ENCODE measurements around the gene PTPN14.
A peak's percentile ranks its signal among the peaks of the same experiment; 100 is the strongest.

Gene PTPN14

DNA sequence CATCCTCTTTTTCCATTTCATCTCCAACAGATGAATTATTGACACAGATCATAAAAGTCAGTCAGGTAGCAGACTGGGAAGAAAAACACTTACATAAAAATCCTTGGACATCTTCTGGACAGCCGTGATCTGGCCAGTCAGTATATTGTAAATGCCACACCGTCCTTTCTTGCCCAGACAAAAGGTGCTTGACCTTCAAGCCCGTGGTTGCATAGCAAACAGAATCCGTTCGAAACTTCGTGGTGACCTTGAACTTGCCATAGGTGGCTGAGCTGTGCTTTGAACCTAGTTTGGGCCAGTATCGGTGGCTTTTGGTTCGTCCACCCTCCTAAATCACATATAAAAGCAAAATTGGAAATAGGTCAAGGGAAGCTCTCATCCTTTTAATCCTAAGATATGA is 182.0 kb downstream of the PTPN14 start:
- intact Hi-C loops (cut with micrococcal nuclease): no loop called here
- no peak overlapping the region for H3K27ac Mint-ChIP-seq
- H3K36me3 Mint-ChIP-seq (ENCODE audit: low read depth): no peaks in the 10 kb centered on the region
- no peak overlapping the region for H3K4me3 Mint-ChIP-seq
- peaks cover 11% of the 10 kb centered on the region for H3K27me3 Mint-ChIP-seq
- no peaks in the 10 kb centered on the region for H3K4me1 Mint-ChIP-seq (ENCODE audit: low read depth)
- no peaks in the 10 kb centered on the region for H3K9me3 Mint-ChIP-seq

DNA sequence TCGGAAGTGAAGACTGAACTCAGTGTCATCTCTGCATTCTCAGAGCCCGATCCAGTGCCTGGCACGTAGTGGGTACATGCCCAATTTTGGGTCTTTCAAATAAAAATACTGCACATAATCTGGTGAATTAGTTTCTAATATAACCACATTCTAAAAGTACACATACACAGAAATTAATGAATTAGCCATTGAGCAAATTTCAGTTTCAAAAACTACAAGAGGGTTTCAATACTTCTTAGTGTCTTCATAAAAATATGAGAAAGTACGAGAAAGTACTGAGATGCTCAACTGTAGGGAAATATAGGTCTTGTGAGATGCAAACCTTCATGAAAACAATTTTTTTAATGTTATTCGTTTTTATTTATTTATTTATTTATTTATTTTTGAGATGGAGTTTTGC is 183.6 kb downstream of the PTPN14 start:
- Mint-ChIP-seq H3K36me3 (ENCODE audit: low read depth) (no peaks in the 10 kb centered on the region), H3K27me3 (peaks cover 12% of the 10 kb centered on the region), H3K4me3 (no peak overlapping the region), H3K9me3 (peaks cover 2% of the 10 kb centered on the region), H3K4me1 (ENCODE audit: low read depth) (peaks cover 8% of the 10 kb centered on the region), H3K27ac (no peak overlapping the region)
- intact Hi-C loops (cut with micrococcal nuclease): no loop called here

DNA sequence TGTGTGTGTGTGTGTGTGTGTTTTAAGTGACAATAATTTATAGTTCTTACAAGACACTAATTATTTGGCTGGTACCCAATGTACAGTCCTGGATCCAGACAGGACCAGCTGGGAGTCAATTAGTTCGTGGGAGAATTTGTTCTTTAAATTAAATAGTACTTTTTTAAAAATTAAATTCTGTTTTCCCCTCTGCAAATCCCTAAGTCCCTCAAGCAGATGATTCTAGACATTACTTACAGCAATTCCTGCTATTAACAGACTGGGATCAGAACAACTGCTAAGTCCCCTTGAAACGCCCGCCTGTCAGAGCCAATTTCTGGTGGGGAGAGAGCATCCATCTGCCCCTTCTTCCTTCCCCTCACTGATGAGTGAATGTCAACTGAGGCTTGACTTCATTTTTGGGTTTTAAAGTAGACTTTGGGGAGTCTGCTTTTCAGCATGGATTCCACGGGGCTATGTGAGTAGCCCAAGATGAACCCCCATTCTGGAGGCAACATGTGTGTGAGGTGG is 186.6 kb downstream of the PTPN14 start:
- peaks cover 27% of the 10 kb centered on the region for H3K4me1 Mint-ChIP-seq (ENCODE audit: low read depth)
- H3K27me3 Mint-ChIP-seq: peaks cover 8% of the 10 kb centered on the region
- H3K36me3 Mint-ChIP-seq (ENCODE audit: low read depth): peaks cover 9% of the 10 kb centered on the region
- peaks cover 25% of the 10 kb centered on the region for H3K9me3 Mint-ChIP-seq
- H3K4me3 Mint-ChIP-seq: no peak overlapping the region
- intact Hi-C loops (cut with micrococcal nuclease): no loop called here
- no peak overlapping the region for H3K27ac Mint-ChIP-seq

DNA sequence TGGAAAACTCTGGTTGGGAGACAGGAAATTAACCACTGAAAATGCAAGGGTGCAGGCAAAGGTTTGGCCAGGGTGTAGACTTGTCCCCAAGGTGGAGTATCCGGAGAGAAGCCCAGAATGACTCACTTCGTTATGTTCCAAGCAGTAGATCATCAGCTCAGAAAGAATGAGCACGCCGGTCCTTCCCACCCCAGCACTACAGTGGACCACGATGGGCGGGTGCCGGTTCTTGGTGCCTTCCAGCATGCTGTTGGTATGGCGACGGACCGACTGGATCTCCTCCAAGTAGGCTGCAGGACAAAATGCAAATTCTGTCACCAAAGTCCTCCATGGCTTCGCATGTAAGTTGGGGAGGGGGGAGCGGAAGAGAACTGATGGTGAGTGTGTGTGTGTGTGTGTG is 187.0 kb downstream of the PTPN14 start:
- H3K4me1 Mint-ChIP-seq (ENCODE audit: low read depth): peaks cover 27% of the 10 kb centered on the region
- H3K9me3 Mint-ChIP-seq: peaks cover 25% of the 10 kb centered on the region
- peaks cover 9% of the 10 kb centered on the region for H3K36me3 Mint-ChIP-seq (ENCODE audit: low read depth)
- intact Hi-C loops (cut with micrococcal nuclease): no loop called here
- H3K27me3 Mint-ChIP-seq: peaks cover 8% of the 10 kb centered on the region
- H3K4me3 Mint-ChIP-seq: no peak overlapping the region
- no peak overlapping the region for H3K27ac Mint-ChIP-seq

DNA sequence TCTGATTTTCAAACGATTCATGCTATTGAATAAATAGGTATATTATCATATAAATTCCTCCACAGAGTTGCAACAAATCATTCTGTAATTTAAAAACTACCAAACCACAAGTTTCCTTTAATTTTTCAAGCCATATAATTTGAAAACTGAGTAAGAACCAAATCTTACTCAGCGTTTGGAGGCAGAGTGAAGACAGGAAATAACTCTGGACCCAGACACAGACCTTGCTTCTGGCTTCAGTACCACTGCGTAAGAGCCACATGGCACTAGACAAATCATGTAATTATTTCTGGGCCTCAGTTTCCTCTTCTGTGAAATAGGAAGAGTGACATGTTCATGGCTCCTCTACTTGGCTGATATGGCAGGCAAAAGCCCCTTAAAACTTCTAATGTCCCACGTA is 188.0 kb downstream of the PTPN14 start:
- no peak overlapping the region for H3K4me3 Mint-ChIP-seq
- H3K27ac Mint-ChIP-seq: no peak overlapping the region
- H3K9me3 Mint-ChIP-seq: peaks cover 25% of the 10 kb centered on the region
- H3K4me1 Mint-ChIP-seq (ENCODE audit: low read depth): peaks cover 27% of the 10 kb centered on the region
- H3K27me3 Mint-ChIP-seq: peaks cover 8% of the 10 kb centered on the region
- peaks cover 9% of the 10 kb centered on the region for H3K36me3 Mint-ChIP-seq (ENCODE audit: low read depth)
- intact Hi-C loops (cut with micrococcal nuclease): no loop called here

DNA sequence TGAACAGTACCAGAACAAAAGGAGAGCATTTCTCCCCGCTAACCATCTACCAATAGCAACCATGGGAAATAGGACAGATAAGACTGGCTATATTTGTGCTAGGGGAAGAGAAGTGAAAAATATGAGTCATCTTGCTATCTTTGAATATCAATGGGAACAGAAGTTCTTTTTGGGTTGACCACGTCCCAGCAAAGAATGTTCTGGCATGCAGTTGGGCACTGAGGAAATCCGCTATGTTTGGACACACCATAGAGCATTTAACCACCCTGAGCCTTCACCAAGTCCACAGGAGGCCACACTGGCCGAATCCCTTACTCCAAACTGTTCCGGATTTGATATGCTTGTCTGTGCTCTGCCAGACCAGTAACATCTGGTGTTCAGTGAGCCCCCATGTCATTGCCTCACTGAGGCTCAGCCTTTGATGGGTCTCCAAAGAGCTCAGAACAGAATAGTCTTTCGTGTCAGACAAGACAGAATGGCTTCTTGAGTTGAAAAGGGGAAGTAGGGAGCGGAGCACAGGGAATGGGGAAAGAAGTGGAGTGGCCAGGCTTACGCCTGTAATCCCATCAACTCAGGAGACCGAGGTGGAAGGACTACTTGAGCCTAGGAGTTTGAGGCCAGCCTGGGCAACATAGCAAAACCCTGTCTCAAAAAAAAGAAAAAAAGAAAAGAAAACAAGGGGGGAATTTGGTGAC is 189.1 kb downstream of the PTPN14 start:
- Mint-ChIP-seq H3K27ac (peak overlapping the region; percentile 84), H3K9me3 (peaks cover 25% of the 10 kb centered on the region), H3K4me1 (ENCODE audit: low read depth) (peaks cover 27% of the 10 kb centered on the region), H3K4me3 (peak overlapping the region; percentile 18), H3K36me3 (ENCODE audit: low read depth) (peaks cover 9% of the 10 kb centered on the region), H3K27me3 (peaks cover 6% of the 10 kb centered on the region)
- intact Hi-C loops (cut with micrococcal nuclease): no loop called here

DNA sequence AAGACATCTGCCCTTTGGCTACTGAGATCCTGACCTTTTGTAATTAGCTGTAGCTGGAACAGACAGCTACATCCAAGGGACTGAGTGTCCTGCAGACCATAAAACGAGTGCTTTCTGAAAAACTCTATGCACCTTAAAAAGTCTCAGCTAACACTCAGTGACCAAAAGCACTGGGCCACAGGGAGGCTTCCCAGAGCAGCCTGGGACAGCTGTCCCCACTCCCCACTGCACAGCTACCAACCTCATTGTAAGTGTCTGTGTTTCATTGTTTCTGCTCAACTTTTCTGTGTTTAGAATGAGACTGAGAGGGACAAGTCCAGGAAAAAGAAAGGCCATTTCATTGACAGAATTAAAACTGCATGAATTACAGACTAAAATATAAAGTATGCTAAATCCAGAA is 189.8 kb downstream of the PTPN14 start:
- H3K27me3 Mint-ChIP-seq: peaks cover 6% of the 10 kb centered on the region
- H3K4me3 Mint-ChIP-seq: no peak overlapping the region
- peaks cover 9% of the 10 kb centered on the region for H3K36me3 Mint-ChIP-seq (ENCODE audit: low read depth)
- peaks cover 25% of the 10 kb centered on the region for H3K9me3 Mint-ChIP-seq
- intact Hi-C loops (cut with micrococcal nuclease): no loop called here
- H3K27ac Mint-ChIP-seq: peak overlapping the region; percentile 84
- peaks cover 27% of the 10 kb centered on the region for H3K4me1 Mint-ChIP-seq (ENCODE audit: low read depth)

DNA sequence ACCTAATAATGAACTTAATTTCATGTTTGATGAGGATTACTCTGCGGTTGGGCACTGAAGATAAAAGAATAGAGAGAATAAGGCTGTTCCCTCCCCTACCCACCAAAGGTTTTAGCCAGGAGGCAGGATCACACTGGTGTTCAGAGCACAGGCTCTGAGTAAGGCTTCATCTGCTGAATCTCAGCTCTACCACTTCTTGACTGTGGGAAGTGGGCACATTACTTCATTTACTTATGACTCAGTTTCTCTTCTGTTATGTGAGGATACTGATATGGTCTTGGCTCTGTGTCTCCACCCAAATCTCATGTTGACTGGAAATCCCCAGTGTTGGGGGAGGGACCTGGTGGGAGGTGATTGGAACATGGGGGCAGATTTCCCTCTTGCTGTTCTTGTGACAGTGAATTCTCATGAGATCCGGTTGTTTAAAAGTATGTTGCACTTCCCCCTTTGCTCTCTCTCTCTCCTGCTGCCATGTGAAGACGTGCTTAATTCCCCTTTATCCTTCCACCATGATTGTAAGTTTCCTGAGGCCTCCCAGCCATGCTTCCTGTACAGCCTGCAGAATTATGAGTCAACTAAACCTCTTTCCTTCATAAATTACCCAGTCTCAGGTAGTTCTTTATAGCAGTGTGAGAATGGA is 190.8 kb downstream of the PTPN14 start:
- peak overlapping the region; percentile 25 for H3K27ac Mint-ChIP-seq
- peaks cover 25% of the 10 kb centered on the region for H3K9me3 Mint-ChIP-seq
- intact Hi-C loops (cut with micrococcal nuclease): no loop called here
- H3K27me3 Mint-ChIP-seq: peaks cover 6% of the 10 kb centered on the region
- H3K4me3 Mint-ChIP-seq: no peak overlapping the region
- H3K4me1 Mint-ChIP-seq (ENCODE audit: low read depth): peaks cover 27% of the 10 kb centered on the region
- peaks cover 9% of the 10 kb centered on the region for H3K36me3 Mint-ChIP-seq (ENCODE audit: low read depth)

DNA sequence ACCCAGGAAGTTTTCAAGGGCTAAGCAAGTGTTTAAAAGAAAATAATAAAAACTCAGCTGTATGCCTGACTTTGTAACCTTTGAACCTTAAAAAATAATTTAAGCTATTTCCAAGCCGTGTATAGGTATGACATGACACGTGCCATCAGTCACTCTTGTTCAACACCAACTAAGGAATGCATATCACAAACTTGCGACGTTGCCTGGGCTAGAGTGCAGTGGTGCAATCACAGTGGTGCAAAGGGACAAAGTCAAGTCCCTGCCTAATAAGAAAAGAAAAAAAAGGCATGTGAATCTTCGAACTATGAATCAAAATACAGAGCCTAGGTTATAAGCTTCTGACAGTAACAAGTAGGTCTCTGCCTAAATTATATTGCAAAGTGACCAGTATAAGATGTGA is 191.3 kb downstream of the PTPN14 start:
- Mint-ChIP-seq H3K4me1 (ENCODE audit: low read depth) (peaks cover 27% of the 10 kb centered on the region), H3K36me3 (ENCODE audit: low read depth) (peaks cover 9% of the 10 kb centered on the region), H3K27me3 (peaks cover 6% of the 10 kb centered on the region), H3K4me3 (no peak overlapping the region), H3K9me3 (peaks cover 25% of the 10 kb centered on the region), H3K27ac (no peak overlapping the region)
- intact Hi-C loops (cut with micrococcal nuclease): no loop called here

DNA sequence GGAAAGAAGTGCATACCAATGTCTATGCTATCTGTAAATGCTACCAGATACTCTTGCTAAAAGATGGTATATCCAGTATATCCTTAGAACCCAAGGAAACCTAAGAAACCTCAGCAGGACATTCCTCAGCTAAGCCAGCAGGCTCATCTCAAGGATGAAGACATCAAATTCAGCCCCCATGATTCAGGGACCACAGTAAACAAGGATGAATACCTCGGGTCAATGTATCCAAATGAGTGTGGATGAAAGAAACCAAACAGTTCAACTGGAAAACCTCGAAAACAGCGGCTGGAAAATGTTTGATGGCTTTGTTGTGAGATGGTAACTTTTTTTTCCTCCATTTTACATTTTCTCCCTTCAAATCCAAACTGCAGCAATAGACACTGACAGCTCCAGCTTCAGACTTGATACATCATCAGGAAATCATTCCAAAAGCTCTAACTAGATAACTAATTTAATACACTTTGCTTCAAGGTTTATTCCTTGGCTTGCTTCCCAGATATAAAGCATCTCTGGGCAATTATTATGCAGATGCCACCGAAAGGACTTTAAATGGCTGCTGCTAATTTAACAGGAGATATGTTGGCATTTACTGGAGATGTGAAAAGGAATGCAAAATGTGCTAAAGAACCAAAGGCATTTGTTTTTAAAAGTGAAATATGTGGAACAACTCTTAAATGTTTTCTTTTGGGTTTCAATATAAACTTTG is 196.8 kb downstream of the PTPN14 start:
- Mint-ChIP-seq H3K27ac (no peak overlapping the region), H3K4me3 (no peak overlapping the region), H3K36me3 (ENCODE audit: low read depth) (no peaks in the 10 kb centered on the region), H3K9me3 (no peaks in the 10 kb centered on the region), H3K27me3 (peaks cover 8% of the 10 kb centered on the region), H3K4me1 (ENCODE audit: low read depth) (no peaks in the 10 kb centered on the region)
- intact Hi-C loops (cut with micrococcal nuclease): no loop called here

DNA sequence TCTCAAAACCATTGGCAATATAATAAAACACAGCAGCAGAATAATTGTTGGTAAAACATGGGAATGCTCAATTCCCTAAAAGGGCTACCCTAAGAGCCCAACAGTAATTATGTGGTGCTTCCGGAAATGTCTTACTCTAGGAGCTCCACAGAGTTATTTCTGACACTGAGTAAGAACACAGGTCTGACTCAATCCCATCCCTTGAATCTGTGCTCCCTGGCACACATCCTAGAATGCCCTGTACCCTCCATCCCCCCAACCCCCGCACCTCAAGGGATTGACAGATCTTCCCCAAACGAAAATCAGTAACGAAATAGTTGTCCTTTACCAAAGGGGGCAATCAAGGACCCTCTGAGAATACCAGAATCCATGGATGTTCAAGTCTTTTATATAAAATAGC is 198.6 kb downstream of the PTPN14 start:
- H3K4me1 Mint-ChIP-seq (ENCODE audit: low read depth): no peaks in the 10 kb centered on the region
- no peak overlapping the region for H3K27ac Mint-ChIP-seq
- intact Hi-C loops (cut with micrococcal nuclease): no loop called here
- no peak overlapping the region for H3K4me3 Mint-ChIP-seq
- H3K9me3 Mint-ChIP-seq: no peaks in the 10 kb centered on the region
- peaks cover 11% of the 10 kb centered on the region for H3K27me3 Mint-ChIP-seq
- no peaks in the 10 kb centered on the region for H3K36me3 Mint-ChIP-seq (ENCODE audit: low read depth)

DNA sequence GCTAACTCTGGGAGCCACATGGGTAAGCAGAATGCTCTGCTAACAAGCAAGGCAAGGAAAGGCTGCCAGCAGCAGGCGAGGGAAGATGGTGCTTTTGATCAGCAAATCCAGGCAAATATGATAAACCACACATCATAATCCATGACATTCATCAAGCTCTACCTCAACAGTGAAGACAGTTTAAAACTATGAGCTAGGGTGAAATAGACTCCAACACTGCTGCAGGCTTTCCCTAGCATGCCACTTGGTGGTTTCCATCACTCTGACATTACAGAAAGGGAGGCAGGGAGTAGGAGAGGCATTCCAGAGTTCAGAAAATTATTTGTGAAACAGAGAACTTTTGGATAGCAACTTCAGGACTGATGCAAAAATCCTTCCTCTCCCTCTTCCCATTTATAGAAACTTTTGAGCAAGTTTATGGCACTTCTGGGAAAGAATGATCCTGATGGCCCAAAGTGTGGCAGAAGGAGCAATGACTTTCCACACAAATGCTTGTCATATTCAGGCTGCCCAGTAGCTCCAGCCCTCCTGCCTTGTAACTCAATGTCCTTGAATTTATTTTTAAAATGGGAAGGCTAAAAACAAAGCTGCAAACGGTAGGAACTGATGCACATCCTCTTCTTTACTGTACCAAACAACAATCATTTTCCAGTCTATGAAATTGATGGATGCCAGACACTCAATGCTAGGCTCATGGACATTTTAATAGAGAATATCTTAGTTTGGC is 199.7 kb downstream of the PTPN14 start:
- Mint-ChIP-seq H3K27ac (no peak overlapping the region), H3K4me3 (no peak overlapping the region), H3K27me3 (peaks cover 11% of the 10 kb centered on the region), H3K9me3 (no peaks in the 10 kb centered on the region), H3K36me3 (ENCODE audit: low read depth) (no peaks in the 10 kb centered on the region), H3K4me1 (ENCODE audit: low read depth) (no peaks in the 10 kb centered on the region)
- intact Hi-C loops (cut with micrococcal nuclease): no loop called here

DNA sequence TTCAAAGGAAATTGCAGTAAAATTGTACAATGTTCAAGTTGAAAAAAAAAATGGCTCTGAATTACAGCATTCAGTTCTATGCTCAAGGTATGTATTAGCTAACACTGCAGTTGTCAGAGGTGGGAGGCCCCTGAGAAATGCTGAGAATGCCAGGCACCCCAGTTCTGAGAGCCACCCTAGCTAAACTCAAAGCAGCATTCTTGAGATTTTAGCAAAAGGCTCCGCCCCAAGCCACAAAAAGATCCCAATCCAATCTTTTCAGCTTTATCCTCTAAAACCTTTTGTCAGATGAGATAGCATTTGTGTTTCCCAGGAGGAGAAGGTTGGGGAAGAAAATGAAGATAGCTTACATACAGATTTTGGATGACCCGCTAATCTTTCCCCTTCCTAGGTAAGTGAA is 201.6 kb downstream of the PTPN14 start:
- Mint-ChIP-seq H3K9me3 (peaks cover 10% of the 10 kb centered on the region), H3K27ac (no peak overlapping the region), H3K36me3 (ENCODE audit: low read depth) (peaks cover 4% of the 10 kb centered on the region), H3K4me3 (no peak overlapping the region), H3K4me1 (ENCODE audit: low read depth) (no peaks in the 10 kb centered on the region), H3K27me3 (peaks cover 8% of the 10 kb centered on the region)
- intact Hi-C loops (cut with micrococcal nuclease): no loop called here

DNA sequence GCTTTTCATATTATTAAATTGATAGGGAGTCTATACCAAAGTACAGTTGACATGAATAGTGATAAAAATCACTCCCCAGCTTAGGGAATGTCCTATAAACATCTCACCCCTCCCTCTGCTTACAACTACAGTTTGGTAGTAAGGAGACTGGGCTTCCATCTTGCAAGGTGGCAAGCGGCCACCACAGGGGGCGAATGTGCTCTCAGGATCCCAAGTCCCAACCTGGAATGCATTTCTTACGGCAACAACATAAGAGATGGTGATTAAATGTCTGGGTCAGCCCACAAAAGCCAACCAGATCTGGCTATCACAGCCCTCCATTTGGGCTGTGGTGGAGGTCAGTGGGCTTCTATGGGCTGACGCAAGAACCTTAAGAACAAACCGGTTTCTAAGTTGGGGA is 202.4 kb downstream of the PTPN14 start:
- peaks cover 6% of the 10 kb centered on the region for H3K36me3 Mint-ChIP-seq (ENCODE audit: low read depth)
- intact Hi-C loops (cut with micrococcal nuclease): no loop called here
- peaks cover 18% of the 10 kb centered on the region for H3K9me3 Mint-ChIP-seq
- H3K4me3 Mint-ChIP-seq: no peak overlapping the region
- H3K27me3 Mint-ChIP-seq: peaks cover 8% of the 10 kb centered on the region
- H3K27ac Mint-ChIP-seq: no peak overlapping the region
- no peaks in the 10 kb centered on the region for H3K4me1 Mint-ChIP-seq (ENCODE audit: low read depth)

Measured in dendritic cell treated with granulocyte-macrophage colony-stimulating factor and Interleukin-4, amounts not matched to agents 40 ng/mL and 50 ng/mL, for 4 days (primary cell).